Activated CD4-positive, CD25-positive, alpha-beta regulatory T cell treated with anti-CD3 and anti-CD28 coated beads, Interleukin-2, amount 50 U/mL, for 24 hours (primary cell): ENCODE measurements around the gene SGCE.
A peak's percentile ranks its signal among the peaks of the same experiment; 100 is the strongest.

ENCODE experiments used
- ATAC-seq, 2 donors: fragments of 150-1000 bp; cut with Tn5 transposase; one replicate each; pipeline ENCODE4 v1.10.0; 2021; ENCODE audit warnings: mild to moderate bottlenecking in 1 of 2, moderate library complexity in 1 of 2

SGCE gene

DNA sequence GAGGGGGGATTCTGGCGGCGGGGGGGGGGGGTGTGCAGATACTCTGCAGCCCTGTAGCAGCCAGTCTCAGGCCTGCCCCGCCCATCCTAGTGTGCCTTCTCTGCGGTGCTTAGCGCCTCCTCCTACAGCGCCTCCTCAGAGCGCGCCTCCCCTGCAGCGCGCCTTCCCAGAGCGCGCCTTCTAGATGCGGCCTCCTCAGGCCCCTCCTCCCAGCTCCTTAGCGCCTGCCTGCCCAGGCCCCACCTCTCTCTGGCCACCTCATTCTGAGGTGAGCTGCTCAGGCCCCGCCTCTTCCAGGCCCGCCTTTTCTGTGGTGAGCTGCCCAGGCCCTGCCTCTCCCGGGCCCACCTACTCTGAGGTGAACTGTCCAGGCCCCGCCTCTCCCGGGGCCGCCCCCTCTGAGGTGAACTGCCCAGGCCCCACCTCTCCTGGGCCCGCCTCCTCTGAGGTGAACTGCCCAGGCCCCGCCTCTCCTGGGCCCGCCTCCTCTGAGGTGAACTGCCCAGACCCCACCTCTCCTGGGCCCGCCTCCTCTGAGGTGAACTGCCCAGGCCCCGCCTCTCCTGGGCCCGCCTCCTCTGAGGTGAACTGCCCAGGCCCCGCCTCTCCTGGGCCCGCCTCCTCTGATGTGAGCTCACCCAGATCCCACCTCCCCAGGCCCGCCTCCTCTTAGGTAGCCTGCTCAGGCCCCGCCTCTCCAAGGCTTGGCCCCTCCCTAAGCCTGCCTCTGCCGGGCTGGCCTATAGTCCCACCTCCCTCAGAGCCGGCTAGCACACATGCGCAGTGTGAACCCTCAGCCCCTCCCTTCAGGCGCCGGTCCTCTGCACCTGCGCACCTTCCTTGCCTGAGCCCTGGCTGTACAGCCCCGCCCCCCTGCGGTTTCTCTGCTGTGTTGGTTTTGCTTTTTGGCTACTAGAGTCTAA, 2.1 kb upstream of the SGCE start:
- ATAC-seq, result peak; percentile 87 to 88

DNA sequence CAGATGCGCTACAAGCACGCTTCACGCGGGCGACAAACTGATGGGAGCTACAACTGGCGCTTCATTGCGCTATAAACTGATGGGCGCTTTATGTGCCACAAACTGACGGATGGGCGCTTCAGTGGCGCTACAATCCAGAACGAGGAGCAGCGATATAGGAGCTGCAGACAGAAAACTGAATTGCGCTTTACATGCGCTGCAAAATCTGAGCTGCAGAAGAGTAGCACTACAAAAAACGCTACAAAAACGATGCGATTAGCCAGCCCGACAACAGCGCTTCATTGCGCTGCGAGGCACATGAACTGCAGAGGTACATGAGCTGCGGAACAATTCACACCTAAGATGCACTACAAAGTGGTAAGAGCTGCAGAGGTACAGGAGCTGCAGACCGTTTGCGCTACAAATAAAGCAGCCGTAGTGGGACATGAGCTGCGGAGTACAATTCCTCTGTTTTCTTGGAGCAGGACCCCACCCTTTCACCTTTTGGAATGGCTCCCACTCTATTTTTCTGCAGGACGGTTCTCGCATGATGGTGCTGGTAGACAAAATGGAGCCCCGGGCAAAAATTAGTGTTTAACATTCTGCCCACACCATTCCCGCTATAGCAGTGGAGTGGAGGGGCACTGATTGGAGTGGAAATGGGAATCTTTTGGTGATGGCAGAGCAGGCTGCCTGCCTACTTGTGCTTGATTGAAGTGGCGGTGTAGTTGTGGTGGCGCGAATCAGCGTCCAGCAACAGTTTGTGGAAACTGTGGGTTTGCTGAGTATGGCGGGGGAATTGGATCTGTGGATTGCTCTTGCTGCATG, 1.2 kb upstream of the SGCE start:
- ATAC-seq, result no peak

DNA sequence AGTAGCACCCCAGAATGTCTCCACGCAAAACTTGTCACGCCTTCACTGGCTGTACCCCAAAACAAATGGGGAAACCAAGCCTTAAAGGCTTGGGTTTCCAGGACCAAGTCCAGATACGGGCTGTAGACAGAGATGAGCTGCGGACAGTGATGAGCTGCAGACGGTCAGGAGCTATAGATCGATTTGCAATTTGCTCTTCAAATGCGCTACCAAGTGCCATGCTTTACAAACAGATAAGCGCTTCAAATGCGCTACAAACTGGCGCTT, 658 bp upstream of the SGCE start:
- ATAC-seq, result no peak

DNA sequence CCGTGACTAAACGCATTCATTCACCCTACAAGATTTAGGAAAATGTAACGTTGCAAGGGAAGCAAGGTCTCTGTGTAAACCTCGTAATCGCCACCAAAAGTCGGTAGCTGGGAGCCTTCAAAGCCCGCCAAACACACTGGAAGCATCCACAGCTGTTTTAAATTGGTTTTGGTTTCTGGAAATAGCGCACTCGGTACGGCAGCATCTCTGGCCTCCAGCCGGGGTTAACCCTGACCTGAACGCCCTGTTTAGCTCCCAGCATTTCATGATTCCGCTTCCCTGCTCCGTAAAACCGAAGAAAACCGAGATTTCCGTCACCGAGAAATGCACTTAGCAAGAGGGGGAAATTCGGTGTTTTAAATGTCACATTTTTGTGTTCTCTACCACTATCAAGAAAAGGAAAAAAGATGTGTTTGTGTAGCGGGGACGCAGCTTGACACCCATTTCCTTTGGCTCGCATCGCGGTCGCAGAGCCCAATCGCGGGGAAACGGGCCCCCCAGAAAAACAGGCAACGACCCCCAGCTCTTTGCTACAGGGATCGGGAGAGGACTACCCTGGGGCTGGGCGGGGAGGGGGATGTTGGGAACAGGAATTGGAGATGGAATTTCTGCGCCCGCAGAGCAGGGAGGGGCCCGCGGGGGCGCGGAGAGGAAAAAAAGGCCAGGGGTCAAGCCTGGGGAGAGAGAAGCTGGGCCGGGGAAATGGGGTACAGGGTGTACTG, 646 bp downstream of the SGCE start:
- no peak for ATAC-seq

DNA sequence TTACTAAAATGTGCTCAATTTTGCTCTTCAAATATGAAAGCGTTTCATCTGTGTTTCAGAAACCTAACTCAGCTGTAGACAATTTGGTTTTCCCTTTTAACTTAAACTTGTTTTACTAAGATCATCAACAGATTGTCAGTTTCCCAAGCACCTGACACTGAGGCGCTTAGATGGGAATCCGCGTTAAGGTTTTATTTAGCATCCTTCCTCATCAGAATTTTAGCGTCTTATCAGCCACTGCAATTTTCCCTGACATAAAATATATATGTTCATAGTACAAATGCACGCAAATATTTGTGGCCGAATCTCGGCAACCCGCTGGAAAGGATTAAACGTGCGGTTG, 1.2 kb downstream of the SGCE start:
- ATAC-seq, result no peak

DNA sequence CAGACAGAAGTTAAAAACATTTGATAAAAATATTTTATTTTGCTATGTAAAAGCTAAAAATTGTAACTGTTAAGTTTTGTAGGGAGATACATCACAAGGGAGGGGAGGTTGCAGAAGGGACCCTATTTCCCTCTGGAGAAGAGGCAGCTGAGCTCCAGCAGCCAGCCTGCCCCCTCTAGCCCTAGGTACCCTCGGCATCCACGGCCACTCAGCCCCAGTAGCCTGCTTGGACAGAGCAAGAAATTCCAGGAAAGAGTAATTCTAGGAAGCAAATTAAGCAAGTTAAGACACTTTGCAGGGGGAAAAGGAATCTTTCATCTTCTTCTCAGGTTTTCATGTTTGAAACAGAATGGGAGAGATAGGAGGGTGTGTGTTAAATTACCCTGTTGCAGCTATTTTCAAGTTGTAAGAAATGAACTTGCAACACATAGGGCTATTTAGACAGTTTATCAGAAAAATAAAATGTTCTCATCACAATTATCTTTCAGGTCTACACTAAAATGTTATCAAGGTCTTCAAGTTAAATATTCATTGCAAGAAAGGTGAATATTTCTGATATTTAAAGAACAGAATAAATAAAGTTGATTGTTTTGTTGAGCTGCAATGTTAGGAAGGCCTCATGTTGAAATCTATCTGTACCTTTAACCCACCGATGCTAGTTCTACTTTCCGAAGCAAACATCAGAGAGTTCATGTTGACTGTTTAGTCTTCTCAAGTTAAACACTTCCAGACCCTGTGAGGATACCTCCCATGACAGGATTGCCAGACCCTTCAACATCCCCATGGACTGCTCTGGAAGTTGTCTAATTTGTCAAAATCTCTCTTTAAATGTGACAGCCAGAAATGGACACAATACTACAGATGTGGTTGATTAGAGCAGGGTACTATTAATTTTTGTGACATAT, 5.5 kb downstream of the SGCE start:
- ATAC-seq, result no peak

DNA sequence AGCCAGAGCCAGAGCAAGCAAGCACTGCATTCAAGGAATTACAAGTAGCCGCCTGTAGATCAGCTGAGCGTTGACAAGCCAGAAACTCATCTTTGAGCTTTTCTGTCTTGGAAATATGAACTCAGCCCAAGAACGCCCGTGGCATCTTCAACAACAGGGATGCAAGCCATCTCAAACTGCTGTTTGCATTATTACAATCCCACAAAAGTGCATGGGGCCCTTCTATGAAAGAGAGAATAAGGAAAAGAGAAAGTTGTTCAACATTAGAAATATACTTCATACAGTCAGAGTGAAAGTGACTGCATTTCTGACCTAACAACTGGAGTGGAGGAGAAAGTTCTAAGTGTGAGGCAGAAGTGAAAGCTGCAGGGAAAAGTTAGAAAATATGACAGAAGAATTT, 6.5 kb downstream of the SGCE start:
- no peak for ATAC-seq

DNA sequence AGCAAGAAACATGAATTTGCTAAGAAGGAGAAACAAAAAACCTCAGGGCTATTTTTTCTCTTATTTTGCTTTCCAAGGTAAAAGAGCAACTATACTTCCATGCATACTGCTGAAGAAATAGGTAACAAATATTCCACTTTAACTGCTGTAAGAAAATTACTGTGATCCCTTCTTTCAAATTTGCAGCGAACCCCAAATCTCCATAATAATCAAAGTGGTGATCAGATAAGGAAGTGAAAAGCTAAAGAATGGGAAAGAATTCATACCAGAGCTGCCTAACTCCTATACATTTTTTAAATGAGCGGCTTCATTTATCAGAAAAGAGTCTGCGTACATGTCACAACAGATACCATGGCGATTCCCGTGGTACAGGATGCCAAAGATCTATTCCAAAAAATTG, 7.2 kb downstream of the SGCE start:
- no peak for ATAC-seq

DNA sequence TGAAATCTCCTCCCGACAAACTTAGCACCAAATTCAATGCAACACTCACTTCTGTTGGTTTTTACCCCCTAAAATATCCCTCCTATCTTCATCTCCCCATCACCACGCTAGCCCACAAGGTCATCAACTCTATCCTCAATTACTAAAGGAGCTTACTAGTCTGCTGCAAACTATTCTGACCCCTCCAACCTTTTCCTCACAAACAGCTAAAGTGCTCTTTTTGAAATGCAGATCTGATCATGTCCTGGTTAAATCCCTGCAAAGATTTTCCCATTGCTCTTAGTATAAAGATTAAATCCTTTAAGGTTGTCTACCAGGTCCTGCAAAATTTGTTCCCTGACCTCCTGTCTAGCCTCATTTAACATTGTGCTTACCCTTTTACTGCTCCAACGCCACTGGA, 8.6 kb downstream of the SGCE start:
- ATAC-seq, result no peak

DNA sequence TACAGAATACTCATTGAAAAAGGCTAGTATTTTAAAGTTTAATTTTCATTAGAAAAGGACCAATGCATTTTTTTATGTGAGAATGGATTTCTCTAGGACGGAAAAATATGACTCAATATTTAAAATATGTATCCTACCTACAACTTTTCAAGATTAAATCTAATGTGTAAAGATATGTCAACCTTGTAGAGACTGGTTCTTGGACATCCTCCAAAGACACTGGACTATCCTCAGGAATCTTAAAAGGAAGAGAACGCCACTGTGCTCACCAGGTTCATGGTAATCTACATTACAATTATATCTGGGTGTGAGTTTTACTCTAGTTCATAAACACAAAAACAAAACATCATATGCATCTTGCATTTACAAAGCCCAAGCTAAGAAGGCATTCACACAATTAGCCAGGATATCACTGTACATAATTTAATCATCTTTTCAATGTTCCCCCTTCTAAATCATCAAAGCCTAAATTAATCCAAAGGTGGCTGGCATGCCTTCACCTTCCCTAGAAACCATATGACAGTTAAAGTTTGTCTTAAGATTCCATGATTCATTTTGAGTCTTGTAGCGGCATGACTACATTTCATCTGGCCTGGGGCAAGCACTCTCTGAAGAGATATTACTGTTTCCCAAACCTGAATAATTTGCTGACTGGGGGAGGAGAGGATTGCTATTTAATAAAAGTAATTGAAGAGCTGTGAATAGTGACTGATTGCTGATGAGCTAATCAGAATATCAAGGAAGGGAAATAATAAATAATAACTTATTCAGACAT, 12.0 kb downstream of the SGCE start:
- no peak for ATAC-seq

DNA sequence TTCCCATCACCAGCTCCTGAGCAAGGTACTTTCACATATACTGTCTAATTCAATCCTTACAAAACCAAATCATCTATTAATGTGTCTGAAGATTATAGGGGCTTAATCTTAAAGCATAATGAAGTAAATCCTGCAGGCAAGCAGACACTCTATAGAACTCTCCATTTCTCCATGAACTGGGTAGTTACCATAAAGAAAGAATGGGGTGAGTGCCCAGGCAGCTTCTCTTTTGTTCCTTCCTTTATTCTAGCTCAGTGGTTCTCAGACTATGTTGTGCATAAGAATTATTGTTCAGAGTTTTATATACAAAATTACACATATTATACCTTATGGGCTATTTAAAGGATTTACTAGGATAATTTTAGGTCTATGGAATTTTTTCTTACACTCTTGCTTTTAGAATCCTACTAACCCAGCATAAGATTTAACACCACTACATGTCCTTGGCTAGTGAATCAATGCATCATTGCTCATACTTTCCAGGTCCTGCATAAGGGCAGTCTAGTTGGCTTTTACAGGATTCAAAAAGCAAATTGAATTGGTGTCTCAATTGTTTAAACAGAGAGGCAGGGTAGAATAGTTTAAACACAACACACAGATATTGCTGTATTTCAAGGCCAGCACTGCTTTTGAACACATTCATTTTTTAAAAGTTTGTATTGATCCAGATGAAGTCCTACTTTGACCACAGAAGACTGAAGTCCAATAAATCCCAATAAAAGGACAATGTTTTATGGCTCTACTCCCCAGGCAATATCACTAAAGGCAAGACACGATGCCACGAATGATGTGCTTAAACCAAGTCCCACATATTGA, 12.9 kb downstream of the SGCE start:
- no peak for ATAC-seq

DNA sequence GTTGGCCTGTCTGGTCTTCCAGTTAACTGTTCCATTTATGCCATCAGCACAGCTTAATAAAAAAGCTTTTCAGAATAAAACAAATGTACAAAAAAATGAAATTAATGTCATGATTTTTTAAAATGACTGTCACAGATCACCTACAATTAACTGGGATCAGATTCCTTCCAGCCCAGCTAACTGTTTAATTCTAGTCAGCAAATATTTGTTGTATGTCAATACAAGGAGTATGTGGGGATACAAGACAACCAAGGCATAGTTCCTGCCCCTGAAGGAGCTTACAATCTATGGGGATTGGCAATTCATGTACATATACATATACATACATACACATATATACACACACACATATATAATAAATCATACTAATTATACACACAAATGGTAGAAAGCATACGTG, 16.5 kb downstream of the SGCE start:
- ATAC-seq, result no peak

DNA sequence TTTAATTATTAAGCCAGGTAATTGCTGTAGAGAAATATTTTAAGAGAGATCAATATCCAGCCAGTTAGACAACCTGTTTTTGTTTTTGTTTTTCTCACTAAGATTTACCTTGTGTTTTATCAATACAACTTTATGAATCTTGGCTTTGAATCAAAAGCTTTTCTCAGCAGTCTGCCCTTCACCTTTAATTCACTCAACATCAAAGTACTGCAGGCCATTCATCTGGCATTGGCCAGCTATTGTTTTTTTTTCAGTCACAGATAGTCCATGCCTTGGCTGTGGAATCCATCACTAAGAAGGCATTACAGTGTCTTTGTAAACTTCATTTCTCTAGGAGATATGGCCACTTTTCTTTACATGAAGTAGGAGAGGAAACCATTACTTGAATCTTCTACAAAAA, 20.2 kb downstream of the SGCE start:
- no peak for ATAC-seq

DNA sequence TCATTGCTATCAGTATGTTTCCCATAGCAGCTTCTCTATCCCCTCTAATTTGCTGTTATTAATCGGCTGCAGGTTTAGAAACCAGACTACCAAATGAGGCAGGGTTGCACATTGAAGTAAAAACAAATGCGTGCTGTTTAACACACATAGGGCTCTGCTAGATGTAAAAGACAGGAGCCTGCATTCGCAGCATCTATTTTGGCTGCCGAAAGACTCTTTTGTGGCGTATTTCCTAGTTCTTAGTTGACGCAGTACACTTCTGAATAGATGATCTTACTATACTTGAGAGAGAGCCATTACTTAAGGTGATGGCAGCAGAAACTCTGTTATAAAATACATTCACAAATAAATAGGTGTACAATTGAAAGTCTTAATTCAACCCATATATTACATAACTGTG, 21.4 kb downstream of the SGCE start:
- no peak for ATAC-seq

DNA sequence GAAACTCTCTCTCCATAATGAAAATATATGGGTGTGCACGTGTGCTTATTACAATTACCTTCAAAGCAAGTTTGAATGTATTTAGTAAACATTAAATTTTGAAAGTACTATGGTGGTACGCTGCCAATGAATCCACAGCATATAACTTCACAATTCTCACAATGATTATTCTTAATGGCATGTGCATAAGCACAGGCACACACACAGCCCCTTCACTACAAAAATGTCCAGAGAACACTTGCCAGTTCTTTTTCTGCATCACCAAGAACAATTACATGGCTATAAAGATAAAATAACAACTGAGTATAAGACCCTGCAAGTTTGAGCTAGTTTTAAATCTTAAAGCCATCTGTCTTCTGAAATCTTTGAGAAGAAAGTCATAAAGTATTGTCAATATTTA, 22.2 kb downstream of the SGCE start:
- no peak for ATAC-seq

DNA sequence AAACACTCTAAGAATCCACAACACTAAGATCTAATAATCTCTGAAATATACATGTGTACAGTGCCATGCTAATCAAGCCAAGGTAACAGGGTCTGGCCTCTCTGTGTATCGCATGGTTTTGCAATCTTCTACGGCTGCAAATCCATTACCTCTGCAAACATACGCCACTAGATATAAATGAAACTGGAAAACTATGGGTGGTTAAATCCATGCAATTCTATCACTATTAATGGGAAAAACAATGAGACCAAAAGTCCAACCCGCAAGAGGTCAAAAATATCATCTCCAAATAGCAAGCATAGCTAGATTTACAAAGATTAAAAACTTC, 23.0 kb downstream of the SGCE start:
- no peak for ATAC-seq

DNA sequence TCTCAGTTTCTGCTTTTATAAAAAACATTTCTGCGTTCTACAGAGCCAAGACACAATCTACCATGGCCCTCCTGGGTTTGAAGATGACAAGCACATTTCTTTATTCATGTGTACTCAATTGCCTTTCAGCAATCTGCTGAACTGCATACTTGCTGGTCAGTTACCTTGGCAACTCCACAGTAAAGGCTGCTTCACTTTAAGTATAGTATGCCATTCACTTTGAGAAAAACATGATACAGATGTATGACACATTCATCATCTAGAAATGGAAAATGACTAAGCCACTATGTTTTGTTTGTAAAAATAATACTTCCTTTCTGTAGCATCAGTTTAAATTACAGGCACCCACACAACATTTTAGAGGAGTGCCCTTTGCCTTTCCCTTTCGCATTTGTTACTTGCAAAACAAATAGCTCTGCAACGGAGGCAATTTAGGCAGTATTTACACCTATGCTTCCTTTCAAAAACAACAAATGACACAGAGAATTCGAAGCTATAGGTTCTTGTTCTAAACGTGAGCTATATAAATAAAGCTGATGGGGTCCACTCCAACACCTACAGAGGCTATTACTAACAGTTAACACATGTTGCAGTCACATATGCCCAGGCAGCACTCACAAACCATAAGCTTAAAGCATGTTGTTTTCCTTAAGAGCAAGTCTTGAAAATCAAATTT, 23.5 kb downstream of the SGCE start:
- peak; percentile 73 to 76 for ATAC-seq

DNA sequence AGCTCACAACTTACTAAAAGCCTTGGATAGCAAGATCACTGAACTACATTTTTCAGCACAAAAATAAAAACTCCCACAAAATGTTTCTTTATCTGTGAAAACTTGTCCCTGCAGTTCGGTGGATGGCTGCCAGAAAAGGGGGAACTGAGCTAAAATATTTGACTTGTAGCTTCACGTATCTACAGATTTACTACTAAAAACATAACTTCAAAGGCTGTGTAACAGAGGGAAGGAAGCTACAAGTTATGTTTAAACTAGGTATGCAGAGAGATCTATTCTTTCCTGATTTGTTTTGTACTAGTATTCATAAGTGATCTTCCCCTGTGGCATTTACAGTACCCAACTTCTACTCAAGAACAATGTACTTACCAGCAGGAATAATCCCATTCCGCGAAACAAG, 25.1 kb downstream of the SGCE start:
- no peak for ATAC-seq

DNA sequence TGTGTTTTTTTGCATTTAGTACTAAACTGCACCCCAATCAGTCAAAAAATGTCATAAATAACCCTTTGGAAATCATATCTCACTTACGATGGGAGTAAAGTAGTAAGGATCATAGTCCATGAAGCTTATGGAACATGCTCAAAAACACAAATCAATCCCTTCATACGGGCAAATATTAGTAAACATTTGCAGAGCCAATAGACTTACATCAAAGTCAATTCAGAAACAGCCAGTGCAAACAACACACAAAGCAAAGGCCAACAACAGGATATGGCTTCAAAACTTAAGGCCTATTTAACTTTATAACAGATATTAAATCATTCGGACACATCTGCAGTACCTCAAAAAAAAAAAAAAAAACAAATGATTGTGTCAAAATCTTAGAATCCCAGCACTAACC, 32.1 kb downstream of the SGCE start:
- no peak for ATAC-seq

DNA sequence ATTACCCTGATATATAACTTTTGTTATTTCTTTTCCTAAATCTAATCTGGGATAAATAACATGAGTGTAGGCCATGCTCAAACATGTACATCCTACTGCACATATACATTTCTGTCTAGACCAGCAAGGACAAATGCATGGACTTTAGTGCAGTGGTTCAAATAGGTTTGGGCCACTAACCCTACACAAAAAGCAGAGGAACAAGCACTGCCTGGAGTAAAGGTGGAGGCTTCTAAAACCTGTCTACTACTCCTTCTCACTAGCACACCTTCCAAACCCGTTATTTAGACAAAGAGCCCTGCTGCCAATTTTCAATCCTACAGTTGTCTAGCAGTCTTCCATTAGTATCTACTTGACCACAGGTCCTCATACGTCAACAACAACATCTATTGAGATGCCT, 34.8 kb downstream of the SGCE start:
- ATAC-seq, result no peak

DNA sequence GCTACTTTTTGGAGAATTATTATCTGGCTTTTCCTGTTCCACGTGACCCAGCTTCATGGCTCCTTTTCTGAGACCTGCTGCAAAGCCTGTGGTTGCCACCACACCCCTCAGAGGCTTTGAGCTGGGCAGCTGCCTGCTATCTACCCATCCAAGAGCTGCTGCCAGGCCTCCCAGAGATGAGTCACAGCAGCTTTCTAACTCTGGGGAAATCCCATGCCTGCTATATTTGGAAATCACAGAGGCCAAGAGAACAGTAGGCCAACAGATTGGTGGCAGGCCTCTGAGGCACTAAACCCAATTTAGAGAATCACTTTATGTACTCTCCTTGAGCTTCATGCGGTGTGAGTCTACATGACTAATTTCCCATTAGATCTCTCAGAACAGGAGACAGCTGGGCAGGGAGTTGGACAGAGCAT, 35.2 kb downstream of the SGCE start:
- ATAC-seq, result peak; percentile 84 to 94
